Spleen (tissue), 3 donors: Measurements from ENCODE around the gene OBSCN.

Experiments used
- POLR2A ChIP-seq, 3 donors: fragments of 450-650 bp; IDR thresholded peaks; one replicate each; pipeline ENCODE4 v1.5.1; 2017; ENCODE audit warnings: antibody characterized with exemption in 3 of 3, mild to moderate bottlenecking in 1 of 3
- POLR2AphosphoS5 ChIP-seq, 3 donors: sonication (generic); formaldehyde crosslinking; IDR thresholded peaks; one replicate each; pipeline ENCODE4 v1.5.1; 2017; ENCODE audit warnings: antibody characterized with exemption in 3 of 3

DNA sequence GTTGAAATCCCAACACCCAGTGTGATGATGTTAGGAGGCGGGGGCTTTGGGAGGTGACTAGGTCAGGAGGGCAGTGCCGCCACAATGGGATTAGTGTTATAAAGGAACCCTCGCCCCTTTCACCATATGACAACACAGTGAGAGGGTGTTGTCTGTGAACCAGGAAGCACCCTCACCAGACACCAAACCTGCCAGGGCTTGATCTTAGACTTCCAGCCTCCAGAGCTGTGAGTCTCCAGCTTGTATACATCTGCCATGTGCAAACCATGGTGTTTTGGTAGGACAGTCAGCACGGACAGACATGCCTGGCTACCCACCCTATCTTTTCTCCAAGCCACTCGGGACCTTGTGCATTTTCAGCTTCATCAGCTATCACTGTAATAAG is 194.8 kb downstream of the OBSCN start:
- TF ChIP-seq POLR2A (IDR thresholded peaks at IDR 0.05) (no peak), POLR2AphosphoS5 (IDR thresholded peaks at IDR 0.05) (no peak)
